Mesendoderm (in vitro differentiated cells): ENCODE data around the gene ZFYVE27.
A peak's percentile ranks its signal among the peaks of the same experiment; 100 is the strongest.

Experiments used
- DNase-seq: peaks from one replicate; pipeline ENCODE4 v3.0.0; 2013
- H2AK5ac ChIP-seq: 2 replicates; pipeline ENCODE4 v1.6.1; 2013; ENCODE audit warnings: low read length, inconsistent platforms
- H2BK120ac ChIP-seq: 2 replicates; pipeline ENCODE4 v1.6.1; 2013; ENCODE audit warnings: low read depth, mild to moderate bottlenecking, low read length, moderate library complexity, mixed read lengths
- H2BK15ac ChIP-seq: replicated peaks from 2 replicates; pipeline ENCODE4 v1.6.1; 2013; ENCODE audit warnings: low read depth, mild to moderate bottlenecking, moderate library complexity
- H2BK5ac ChIP-seq: 2 replicates; pipeline ENCODE4 v1.6.1; 2013; ENCODE audit warnings: low read length, inconsistent platforms
- H3K18ac ChIP-seq: 2 replicates; pipeline ENCODE4 v1.6.1; 2013; ENCODE audit warnings: mild to moderate bottlenecking, low read length, mixed read lengths
- H3K23ac ChIP-seq: one replicate; pipeline ENCODE4 v1.6.1; 2013; ENCODE audit warnings: low read length
- H3K27ac ChIP-seq: 2 replicates; pipeline ENCODE4 v1.5.1; 2013; ENCODE audit warnings: low read depth, mild to moderate bottlenecking, inconsistent platforms, low read length, moderate library complexity
- H3K27me3 ChIP-seq: 2 replicates; pipeline ENCODE4 v1.6.1; 2013; ENCODE audit warnings: low read length, control low read depth, mild to moderate bottlenecking, inconsistent platforms; ENCODE audit not compliant: insufficient read depth, poor library complexity
- H3K36me3 ChIP-seq: 2 replicates; pipeline ENCODE4 v1.6.1; 2013; ENCODE audit warnings: low read length, inconsistent platforms; ENCODE audit not compliant: control insufficient read depth, insufficient read depth
- H3K4ac ChIP-seq: one replicate; pipeline ENCODE4 v1.6.1; 2013; ENCODE audit warnings: low read depth, mild to moderate bottlenecking, low read length, moderate library complexity
- H3K4me1 ChIP-seq: 2 replicates; pipeline ENCODE4 v1.6.1; 2013; ENCODE audit warnings: low read depth, low read length, inconsistent platforms; ENCODE audit not compliant: control insufficient read depth
- H3K4me2 ChIP-seq: 2 replicates; pipeline ENCODE4 v1.6.1; 2013; ENCODE audit warnings: low read length
- H3K4me3 ChIP-seq: 2 replicates; pipeline ENCODE4 v1.5.1; 2013; ENCODE audit warnings: mild to moderate bottlenecking, low read length
- H3K56ac ChIP-seq: one replicate; pipeline ENCODE4 v1.6.1; 2013; ENCODE audit warnings: low read length
- H3K79me1 ChIP-seq: 2 replicates; pipeline ENCODE4 v1.6.1; 2013; ENCODE audit warnings: low read length, inconsistent platforms
- H3K79me2 ChIP-seq: 2 replicates; pipeline ENCODE4 v1.6.1; 2013; ENCODE audit warnings: mild to moderate bottlenecking, low read length; ENCODE audit not compliant: control insufficient read depth, insufficient read depth
- H3K9ac ChIP-seq: 2 replicates; pipeline ENCODE4 v1.6.1; 2013; ENCODE audit warnings: low read length, inconsistent platforms
- H4K5ac ChIP-seq: one replicate; pipeline ENCODE4 v1.6.1; 2013; ENCODE audit warnings: low read length
- H4K8ac ChIP-seq: one replicate; pipeline ENCODE4 v1.6.1; 2013; ENCODE audit warnings: low read depth, mild to moderate bottlenecking, control low read depth, low read length, moderate library complexity
- WGBS: extraction: QIAGEN DNeasy Blood & Tissue Kit; methylation state at CpG from one replicate; pipeline ENCODE4 v1.1.7; 2013; ENCODE audit warnings: low lambda C conversion rate, missing lambda C conversion rate; ENCODE audit not compliant: insufficient coverage; ENCODE audit errors: extremely low coverage; 5-methylcytosine and 5-hydroxymethylcytosine counted together

Gene ZFYVE27

DNA sequence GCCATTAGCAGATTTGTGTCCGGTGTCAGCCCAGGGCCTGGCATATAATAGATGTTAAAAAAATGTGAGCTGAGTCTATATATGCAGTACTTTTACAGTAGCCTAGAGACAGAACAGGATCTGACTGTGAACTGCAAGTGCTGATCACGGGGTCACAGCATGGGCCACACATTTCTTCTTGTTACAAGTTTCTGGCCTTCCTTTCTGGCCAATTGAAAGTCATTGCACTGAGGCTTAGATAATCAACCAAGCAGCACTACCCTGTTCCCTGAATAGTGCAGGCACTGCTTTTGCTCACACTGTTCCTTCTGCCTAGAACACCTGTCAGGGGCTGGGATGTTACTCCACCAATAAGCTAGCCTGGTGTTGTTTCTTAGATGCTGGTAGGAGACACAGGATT is 28.8 kb upstream of the ZFYVE27 start:
- no peak overlapping the region for H2BK15ac ChIP-seq
- H3K56ac ChIP-seq: no peak overlapping the region
- no peak overlapping the region for H2BK5ac ChIP-seq
- H3K9ac ChIP-seq: no peak overlapping the region
- H3K4me2 ChIP-seq: no peak overlapping the region
- no peaks in the 10 kb centered on the region for H3K79me2 ChIP-seq
- H3K79me1 ChIP-seq: no peaks in the 10 kb centered on the region
- no peaks in the 10 kb centered on the region for H3K27me3 ChIP-seq
- no peak overlapping the region for H4K5ac ChIP-seq
- WGBS: no CpG with 5 or more reads among the region's 2 CpGs
- no peak overlapping the region for H3K18ac ChIP-seq
- no peak overlapping the region for H3K4me3 ChIP-seq
- no peak for DNase-seq
- H3K4me1 ChIP-seq: peaks cover 4% of the 10 kb centered on the region
- no peaks in the 10 kb centered on the region for H3K36me3 ChIP-seq
- no peak overlapping the region for H3K27ac ChIP-seq
- no peak overlapping the region for H3K4ac ChIP-seq
- no peak overlapping the region for H2BK120ac ChIP-seq
- no peak overlapping the region for H3K23ac ChIP-seq
- H4K8ac ChIP-seq: no peak overlapping the region
- H2AK5ac ChIP-seq: no peak overlapping the region

GRCh38 chr10:97708976-97709946 is 27.7 kb upstream of the ZFYVE27 start:
- Histone ChIP-seq H3K27ac (no peak overlapping the region), H3K9ac (no peak overlapping the region), H4K8ac (no peak overlapping the region), H3K18ac (no peak overlapping the region), H3K79me2 (peaks cover 2% of the 10 kb centered on the region), H3K4ac (no peak overlapping the region), H2BK5ac (no peak overlapping the region), H2AK5ac (no peak overlapping the region), H3K4me2 (no peak overlapping the region), H3K27me3 (no peaks in the 10 kb centered on the region), H2BK120ac (no peak overlapping the region), H2BK15ac (no peak overlapping the region), H4K5ac (no peak overlapping the region), H3K4me1 (peaks cover 4% of the 10 kb centered on the region), H3K36me3 (no peaks in the 10 kb centered on the region), H3K23ac (no peak overlapping the region), H3K79me1 (no peaks in the 10 kb centered on the region), H3K56ac (no peak overlapping the region), H3K4me3 (no peak overlapping the region)
- no CpG with 5 or more reads among the region's 18 CpGs for WGBS
- DNase-seq: peak; percentile 77

- Histone ChIP-seq H3K18ac (no peak overlapping the region), H3K4ac (no peak overlapping the region), H3K79me2 (peaks cover 8% of the 10 kb centered on the region), H3K27me3 (no peaks in the 10 kb centered on the region), H3K4me1 (peaks cover 12% of the 10 kb centered on the region), H4K5ac (no peak overlapping the region), H2BK15ac (no peak overlapping the region), H3K56ac (no peak overlapping the region), H3K79me1 (peaks cover 7% of the 10 kb centered on the region), H3K9ac (no peak overlapping the region), H3K4me2 (no peak overlapping the region), H3K23ac (peak overlapping the region; percentile 6), H2BK5ac (no peak overlapping the region), H2AK5ac (no peak overlapping the region), H3K27ac (no peak overlapping the region), H2BK120ac (no peak overlapping the region), H3K4me3 (no peak overlapping the region), H4K8ac (no peak overlapping the region), H3K36me3 (no peaks in the 10 kb centered on the region)
- no peak for DNase-seq
- no CpG with 5 or more reads among the region's 9 CpGs for WGBS
Observed at GRCh38 chr10:97711640-97712572, 25.0 kb upstream of the ZFYVE27 start.

GRCh38 chr10:97713339-97713825 is 23.5 kb upstream of the ZFYVE27 start, which contains the start of gene MARVELD1:
MARVELD1 (plus strand) TSS chr10:97713730; CDS start chr10:97713877, 147 bp downstream.
- peak within 1 kb of the TSS; percentile 72 for H3K18ac ChIP-seq
- peak within 1 kb of the TSS; percentile 39 for H4K5ac ChIP-seq
- H2BK120ac ChIP-seq: no peak within 1 kb of the TSS
- no peaks in the 10 kb centered on the region for H3K27me3 ChIP-seq
- no CpG with 5 or more reads among the region's 37 CpGs for WGBS
- no peaks in the 10 kb centered on the region for H3K36me3 ChIP-seq
- H3K9ac ChIP-seq: peak within 1 kb of the TSS; percentile 99
- peak within 1 kb of the TSS; percentile 97 for H3K4ac ChIP-seq
- peak within 1 kb of the TSS; percentile 100 for H3K23ac ChIP-seq
- H2AK5ac ChIP-seq: peak within 1 kb of the TSS; percentile 32
- peak within 1 kb of the TSS; percentile 98 for H3K4me2 ChIP-seq
- H4K8ac ChIP-seq: peak within 1 kb of the TSS; percentile 67
- no peak within 1 kb of the TSS for H2BK15ac ChIP-seq
- peak within 1 kb of the TSS; percentile 87 for H3K27ac ChIP-seq
- peaks cover 12% of the 10 kb centered on the region for H3K4me1 ChIP-seq
- H3K79me1 ChIP-seq: peaks cover 7% of the 10 kb centered on the region
- peak within 1 kb of the TSS; percentile 100 for H3K56ac ChIP-seq
- H3K4me3 ChIP-seq: peak within 1 kb of the TSS; percentile 91
- H2BK5ac ChIP-seq: peak within 1 kb of the TSS; percentile 95
- DNase-seq: peak; percentile 91
- H3K79me2 ChIP-seq: peaks cover 8% of the 10 kb centered on the region

- peak overlapping the region; percentile 67 for H4K8ac ChIP-seq
- H3K4me1 ChIP-seq: peaks cover 14% of the 10 kb centered on the region
- H2BK5ac ChIP-seq: peak overlapping the region; percentile 95
- no peak overlapping the region for H2BK15ac ChIP-seq
- DNase-seq: peak; percentile 91
- no peaks in the 10 kb centered on the region for H3K36me3 ChIP-seq
- peak overlapping the region; percentile 87 for H3K27ac ChIP-seq
- H3K18ac ChIP-seq: peak overlapping the region; percentile 72
- peaks cover 8% of the 10 kb centered on the region for H3K79me2 ChIP-seq
- no peak overlapping the region for H4K5ac ChIP-seq
- no peaks in the 10 kb centered on the region for H3K27me3 ChIP-seq
- no peak overlapping the region for H2BK120ac ChIP-seq
- peak overlapping the region; percentile 98 for H3K4me2 ChIP-seq
- H3K56ac ChIP-seq: peak overlapping the region; percentile 100
- peak overlapping the region; percentile 91 for H3K4me3 ChIP-seq
- no peak overlapping the region for H2AK5ac ChIP-seq
- whole genome bisulfite sequencing: no CpG with 5 or more reads among the region's 69 CpGs
- H3K23ac ChIP-seq: peak overlapping the region; percentile 100
- H3K79me1 ChIP-seq: peaks cover 7% of the 10 kb centered on the region
- H3K4ac ChIP-seq: peak overlapping the region; percentile 82
- peak overlapping the region; percentile 99 for H3K9ac ChIP-seq
Observed at GRCh38 chr10:97713826-97714400, 23.0 kb upstream of the ZFYVE27 start.
